Prostate gland (tissue), 2 donors: ENCODE data around the gene FMOD.

Experiments
- POLR2A ChIP-seq: fragments of 450-650 bp; IDR thresholded peaks from one replicate; pipeline ENCODE4 v1.6.1; 2016; ENCODE audit warnings: antibody characterized with exemption, mild to moderate bottlenecking
- POLR2AphosphoS5 ChIP-seq: sonication (generic); formaldehyde crosslinking; IDR thresholded peaks from one replicate; pipeline ENCODE4 v1.6.1; 2017; ENCODE audit warnings: antibody characterized with exemption
- TF ChIP-seq, protein P1 (sequence below), 4 experiments: fragments of 200-600 bp in 2 of 4; fragments of 450-650 bp in 2 of 4; sonication (generic) in 2 of 4; IDR thresholded peaks; 1 replicate in 3 of 4; 2 replicates in 1 of 4; pipeline ENCODE4 v1.5.1; 2016 to 2019; ENCODE audit warnings: antibody characterized with exemption in 4 of 4, mild to moderate bottlenecking in 2 of 4, moderate library complexity in 2 of 4

DNA sequence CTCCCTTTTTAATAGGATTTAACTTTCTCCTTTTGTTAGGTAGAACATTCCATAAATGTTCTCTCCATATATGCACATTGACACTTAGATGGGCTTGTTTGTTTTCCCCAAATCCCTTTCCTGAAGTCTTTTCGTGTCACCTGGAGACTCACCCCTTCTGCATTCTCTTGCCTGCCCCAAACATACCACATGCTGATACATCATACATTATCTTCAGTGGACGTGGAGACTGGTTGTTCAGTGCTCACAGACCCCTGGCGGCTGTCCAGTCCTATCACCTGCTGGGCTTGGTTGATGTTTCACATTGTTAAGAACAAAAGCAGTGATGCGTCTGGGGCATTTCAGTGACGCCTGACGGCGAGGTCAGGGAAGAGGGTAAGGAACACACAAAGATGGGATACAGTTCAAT, 22.2 kb downstream of the FMOD start:
- TF ChIP-seq, protein P1, sequence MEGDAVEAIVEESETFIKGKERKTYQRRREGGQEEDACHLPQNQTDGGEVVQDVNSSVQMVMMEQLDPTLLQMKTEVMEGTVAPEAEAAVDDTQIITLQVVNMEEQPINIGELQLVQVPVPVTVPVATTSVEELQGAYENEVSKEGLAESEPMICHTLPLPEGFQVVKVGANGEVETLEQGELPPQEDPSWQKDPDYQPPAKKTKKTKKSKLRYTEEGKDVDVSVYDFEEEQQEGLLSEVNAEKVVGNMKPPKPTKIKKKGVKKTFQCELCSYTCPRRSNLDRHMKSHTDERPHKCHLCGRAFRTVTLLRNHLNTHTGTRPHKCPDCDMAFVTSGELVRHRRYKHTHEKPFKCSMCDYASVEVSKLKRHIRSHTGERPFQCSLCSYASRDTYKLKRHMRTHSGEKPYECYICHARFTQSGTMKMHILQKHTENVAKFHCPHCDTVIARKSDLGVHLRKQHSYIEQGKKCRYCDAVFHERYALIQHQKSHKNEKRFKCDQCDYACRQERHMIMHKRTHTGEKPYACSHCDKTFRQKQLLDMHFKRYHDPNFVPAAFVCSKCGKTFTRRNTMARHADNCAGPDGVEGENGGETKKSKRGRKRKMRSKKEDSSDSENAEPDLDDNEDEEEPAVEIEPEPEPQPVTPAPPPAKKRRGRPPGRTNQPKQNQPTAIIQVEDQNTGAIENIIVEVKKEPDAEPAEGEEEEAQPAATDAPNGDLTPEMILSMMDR (IDR thresholded peaks at IDR 0.05), result no peak
- TF ChIP-seq POLR2A, result no peak
- peak; percentile 11 for TF ChIP-seq POLR2AphosphoS5
